Right lobe of liver (tissue), 4 donors: ENCODE measurements around the gene CYP2A13.

Source experiments
- CTCF ChIP-seq, 4 donors: fragments of 200-600 bp in 3 of 4; fragments of 450-650 bp in 1 of 4; IDR thresholded peaks; one replicate each; pipeline versions ENCODE4 v1.5.1 to v1.8.0; 2016 to 2022; ENCODE audit warnings: antibody characterized with exemption in 4 of 4, mild to moderate bottlenecking in 2 of 4
- POLR2A ChIP-seq: fragments of 450-650 bp; IDR thresholded peaks from one replicate; pipeline ENCODE4 v1.6.1; 2017; ENCODE audit warnings: antibody characterized with exemption, mild to moderate bottlenecking
- donor health status: DM: no; HTN: no; CAD: no.
- donor health status: DM: no; HTN: no; CAD: no.
- donor health status: DM: no; HTN: yes; CAD: no.

- no peak for TF ChIP-seq POLR2A
- no peak for TF ChIP-seq CTCF (IDR thresholded peaks at IDR 0.05)
Measured at GRCh38 chr19:41128692-41129091, 40.4 kb downstream of the CYP2A13 start.
